BJ (cell line): ENCODE measurements around the gene SND1. TPM values are rescaled to one million over a fixed set of nuclear protein-coding genes. Genes with fewer than 3 reads are reported as not detected.
A peak's percentile ranks its signal among the peaks of the same experiment; 100 is the strongest.

Experiments used
- CTCF ChIA-PET: fragments of 350-600 bp; formaldehyde crosslinking; extraction: SDS; loops from one replicate; lab custom pipeline; 2021; ENCODE audit warnings: antibody characterized with exemption, inconsistent platforms; lab: Yijun Ruan, JAX
- POLR2A ChIA-PET: fragments of 300-600 bp; sonication (Branson Sonifier 250); formaldehyde crosslinking; extraction: SDS; loops from one replicate; lab custom pipeline; 2021; ENCODE audit warnings: antibody characterized with exemption; lab: Charles Lee
- DNase-seq: peaks from one replicate; pipeline ENCODE4 v3.0.0-alpha.2; 2011; ENCODE audit warnings: low read depth
- H3K27me3 ChIP-seq: 2 replicates; pipeline ENCODE4 v1.6.0; 2011; ENCODE audit warnings: low read length; ENCODE audit not compliant: control insufficient read depth, insufficient read depth
- H3K36me3 ChIP-seq: 2 replicates; pipeline ENCODE4 v1.5.1; 2011; ENCODE audit warnings: low read length; ENCODE audit not compliant: control insufficient read depth, insufficient read depth
- H3K4me3 ChIP-seq: 2 replicates; pipeline ENCODE4 v1.5.1; 2011; ENCODE audit warnings: low read depth, mild to moderate bottlenecking, control low read depth, low read length
- CTCF ChIP-seq: IDR thresholded peaks from 2 replicates; pipeline ENCODE4 v1.5.1; 2011; ENCODE audit warnings: low read depth, mild to moderate bottlenecking, control low read depth, inconsistent platforms, low read length, moderate library complexity; ENCODE audit not compliant: insufficient read depth
- polyA plus RNA-seq: library from polyadenylated mRNA; depleted of rRNA; stranded (reverse); fragments of >200 nt; gene quantifications from 2 replicates; pipeline ENCODE4 v1.2.3, GENCODE V29; 2011

The SND1 gene
- polyA plus RNA-seq, 1 experiment = 203 TPM

GRCh38 chr7:128056901-128057300, 404.9 kb downstream of the SND1 start:
- ChIA-PET CTCF (interaction anchor here (1.1 kb wide), 1 partner anchor 16 kb away, joined by 3 read pairs; no protein-coding TSS in a partner anchor), POLR2A (no interaction called here)
- DNase-seq = peak; percentile 42
- Histone ChIP-seq H3K4me3 (no peak overlapping the region), H3K36me3 (no peaks in the 10 kb centered on the region; the same call in 1 of the 2 replicates), H3K27me3 (no peaks in the 10 kb centered on the region)
- no peak for TF ChIP-seq CTCF

GRCh38 chr7:128057909-128058308, 405.9 kb downstream of the SND1 start:
- no peaks in the 10 kb centered on the region; the same call in 1 of the 2 replicates for H3K36me3 ChIP-seq
- H3K4me3 ChIP-seq = no peak overlapping the region
- TF ChIP-seq CTCF = no peak
- POLR2A ChIA-PET = no interaction called here
- no peaks in the 10 kb centered on the region for H3K27me3 ChIP-seq
- CTCF ChIA-PET = interaction anchor here (1.1 to 1.4 kb wide), 3 partner anchors 13 to 20 kb away, joined by 3 read pairs; no protein-coding TSS in a partner anchor
- no peak for DNase-seq

- ChIA-PET CTCF (interaction anchor here (1.4 kb wide), 1 partner anchor 18 kb away, joined by 3 read pairs; no protein-coding TSS in a partner anchor), POLR2A (no interaction called here)
Observed at GRCh38 chr7:128059143-128059988, 407.4 kb downstream of the SND1 start.

GRCh38 chr7:128060018-128060417, 408.0 kb downstream of the SND1 start:
- POLR2A ChIA-PET = no interaction called here
- H3K36me3 ChIP-seq = no peaks in the 10 kb centered on the region
- CTCF ChIA-PET = no interaction called here
- DNase-seq = no peak
- no peak for TF ChIP-seq CTCF
- no peaks in the 10 kb centered on the region for H3K27me3 ChIP-seq
- H3K4me3 ChIP-seq = no peak overlapping the region

More at GRCh38 chr7:128059143-128059988, 407.4 kb downstream of the SND1 start:
- no peak for DNase-seq
- TF ChIP-seq CTCF = no peak
- no peaks in the 10 kb centered on the region for H3K27me3 ChIP-seq
- no peak overlapping the region for H3K4me3 ChIP-seq
- H3K36me3 ChIP-seq = no peaks in the 10 kb centered on the region

- Histone ChIP-seq H3K4me3 (no peak overlapping the region), H3K27me3 (no peaks in the 10 kb centered on the region), H3K36me3 (no peaks in the 10 kb centered on the region)
- POLR2A ChIA-PET = no interaction called here
- no peak for DNase-seq
- no peak for TF ChIP-seq CTCF
- CTCF ChIA-PET = interaction anchor here (0.6 to 1.3 kb wide), 2 partner anchors 24 to 771 kb away, joined by 3 read pairs; no protein-coding TSS in a partner anchor
Observed at GRCh38 chr7:128063088-128063487, 411.1 kb downstream of the SND1 start.
